ENCODE results near the gene CHCHD6.

Gene CHCHD6

DNA sequence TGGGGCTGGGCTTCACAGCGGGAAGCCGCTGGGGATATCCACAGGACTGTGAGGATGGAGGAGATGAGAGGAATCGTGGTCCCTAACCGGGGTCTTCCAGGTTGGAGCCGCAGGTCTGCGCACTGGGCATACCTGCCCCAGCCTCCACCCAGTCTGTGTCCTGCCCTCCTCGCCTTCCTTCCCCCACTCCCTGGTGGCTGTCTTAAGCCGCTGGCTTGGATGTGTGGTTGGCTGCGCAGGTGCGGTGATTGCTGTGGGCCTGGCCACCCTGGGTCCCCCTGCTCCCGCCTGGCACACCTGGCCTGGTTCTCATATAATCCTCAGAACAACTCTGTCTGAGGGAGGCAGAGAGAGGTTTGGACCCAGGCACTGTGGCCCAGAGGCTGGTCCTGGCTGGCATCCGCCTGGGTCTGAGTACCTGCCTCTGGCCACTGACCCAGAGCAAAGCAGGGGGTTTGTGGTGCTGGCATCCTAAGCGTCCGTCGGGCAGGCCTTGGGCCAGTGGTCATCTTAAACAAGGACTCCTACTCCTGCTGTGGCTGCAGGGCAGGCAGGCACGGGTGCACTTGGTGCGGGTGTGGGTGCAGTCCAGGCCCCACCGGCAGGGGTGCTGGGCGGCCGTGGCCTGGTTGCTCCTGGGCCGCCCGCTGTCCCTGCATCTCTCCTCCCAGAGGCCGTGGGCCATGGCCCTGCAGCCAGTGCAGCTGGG is 297.6 kb downstream of the CHCHD6 start:
- no peak overlapping the region for H3K27ac ChIP-seq
- TF ChIP-seq, protein P1, sequence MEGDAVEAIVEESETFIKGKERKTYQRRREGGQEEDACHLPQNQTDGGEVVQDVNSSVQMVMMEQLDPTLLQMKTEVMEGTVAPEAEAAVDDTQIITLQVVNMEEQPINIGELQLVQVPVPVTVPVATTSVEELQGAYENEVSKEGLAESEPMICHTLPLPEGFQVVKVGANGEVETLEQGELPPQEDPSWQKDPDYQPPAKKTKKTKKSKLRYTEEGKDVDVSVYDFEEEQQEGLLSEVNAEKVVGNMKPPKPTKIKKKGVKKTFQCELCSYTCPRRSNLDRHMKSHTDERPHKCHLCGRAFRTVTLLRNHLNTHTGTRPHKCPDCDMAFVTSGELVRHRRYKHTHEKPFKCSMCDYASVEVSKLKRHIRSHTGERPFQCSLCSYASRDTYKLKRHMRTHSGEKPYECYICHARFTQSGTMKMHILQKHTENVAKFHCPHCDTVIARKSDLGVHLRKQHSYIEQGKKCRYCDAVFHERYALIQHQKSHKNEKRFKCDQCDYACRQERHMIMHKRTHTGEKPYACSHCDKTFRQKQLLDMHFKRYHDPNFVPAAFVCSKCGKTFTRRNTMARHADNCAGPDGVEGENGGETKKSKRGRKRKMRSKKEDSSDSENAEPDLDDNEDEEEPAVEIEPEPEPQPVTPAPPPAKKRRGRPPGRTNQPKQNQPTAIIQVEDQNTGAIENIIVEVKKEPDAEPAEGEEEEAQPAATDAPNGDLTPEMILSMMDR (IDR thresholded peaks at IDR 0.05): no peak
- TF ChIP-seq ZFX (IDR thresholded peaks at IDR 0.05; ENCODE audit: borderline replicate concordance): no peak

GRCh38 chr3:127002195-127003174 is 298.4 kb downstream of the CHCHD6 start:
- TF ChIP-seq, protein P1 (IDR thresholded peaks at IDR 0.05): no peak
- no peak for TF ChIP-seq ZFX (IDR thresholded peaks at IDR 0.05; ENCODE audit: borderline replicate concordance)

GRCh38 chr3:127003175-127003555 is 299.1 kb downstream of the CHCHD6 start:
- no peak overlapping the region for H3K27ac ChIP-seq
- TF ChIP-seq, protein P1 (IDR thresholded peaks at IDR 0.05): no peak
- TF ChIP-seq ZFX (IDR thresholded peaks at IDR 0.05; ENCODE audit: borderline replicate concordance): no peak

More at GRCh38 chr3:127002195-127003174, 298.4 kb downstream of the CHCHD6 start:
- no peak overlapping the region for H3K27ac ChIP-seq

GRCh38 chr3:127003601-127004280 is 299.7 kb downstream of the CHCHD6 start:
- no peak overlapping the region for H3K27ac ChIP-seq
- TF ChIP-seq ZFX (IDR thresholded peaks at IDR 0.05; ENCODE audit: borderline replicate concordance): no peak
- TF ChIP-seq, protein P1 (IDR thresholded peaks at IDR 0.05): no peak

DNA sequence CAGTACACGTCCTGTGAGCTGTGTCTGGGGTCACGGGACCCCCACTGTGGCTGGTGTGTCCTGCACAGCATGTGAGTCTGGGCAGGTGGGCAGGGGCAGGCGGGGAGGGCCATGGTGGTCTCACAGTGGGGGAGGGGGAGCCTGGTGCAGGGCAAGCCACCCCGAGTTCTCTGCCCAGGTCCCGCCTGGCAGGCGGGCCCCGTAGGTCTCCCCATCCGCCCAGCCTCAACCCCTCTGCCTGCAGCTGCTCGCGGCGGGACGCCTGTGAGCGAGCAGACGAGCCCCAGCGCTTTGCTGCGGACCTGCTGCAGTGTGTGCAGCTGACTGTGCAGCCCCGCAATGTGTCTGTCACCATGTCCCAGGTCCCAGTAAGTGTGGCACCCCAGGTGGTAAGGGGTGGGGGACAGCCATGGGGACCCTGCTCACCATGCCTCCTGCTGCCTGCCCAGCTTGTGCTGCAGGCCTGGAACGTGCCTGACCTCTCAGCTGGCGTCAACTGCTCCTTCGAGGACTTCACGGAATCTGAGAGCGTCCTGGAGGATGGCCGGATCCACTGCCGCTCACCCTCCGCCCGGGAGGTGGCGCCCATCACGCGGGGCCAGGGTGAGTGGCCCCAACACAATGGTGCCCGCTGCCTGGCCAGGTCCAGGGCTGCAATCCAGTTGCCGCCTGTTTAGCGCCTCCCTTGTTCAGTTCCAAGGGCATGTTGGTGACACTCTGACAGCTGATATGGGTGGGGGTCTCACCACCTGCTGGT is 300.8 kb downstream of the CHCHD6 start:
- no peak for TF ChIP-seq ZFX (IDR thresholded peaks at IDR 0.05; ENCODE audit: borderline replicate concordance)
- TF ChIP-seq, protein P1 (IDR thresholded peaks at IDR 0.05): no peak
- H3K27ac ChIP-seq: no peak overlapping the region

DNA sequence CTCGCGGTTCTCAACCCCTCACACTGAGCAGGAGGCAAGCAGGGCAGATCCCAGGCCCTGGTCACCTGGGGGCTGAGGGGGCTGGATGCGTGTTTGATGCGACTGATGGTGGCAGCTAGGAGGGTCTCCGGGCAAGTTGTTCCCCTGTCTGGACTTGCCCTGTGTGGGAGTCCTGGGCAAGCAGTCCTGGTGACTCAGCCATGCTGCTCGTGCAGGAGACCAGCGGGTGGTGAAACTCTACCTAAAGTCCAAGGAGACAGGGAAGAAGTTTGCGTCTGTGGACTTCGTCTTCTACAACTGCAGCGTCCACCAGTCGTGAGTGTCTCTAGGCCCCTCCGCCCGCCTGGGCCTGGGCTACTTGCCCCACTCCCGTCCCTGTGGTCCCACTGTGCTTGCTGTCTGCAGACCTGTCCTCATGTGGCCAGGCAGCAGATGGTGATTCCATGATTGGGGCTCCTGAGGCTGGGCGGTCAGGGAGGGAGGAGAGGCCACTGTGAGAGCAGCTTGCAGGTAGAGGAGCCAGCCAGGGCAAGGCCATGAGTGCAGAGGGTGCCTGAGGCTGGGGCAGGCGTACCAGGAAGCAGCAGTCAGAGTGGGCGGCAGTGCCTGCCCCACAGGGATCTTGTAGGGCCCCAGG is 301.9 kb downstream of the CHCHD6 start:
- TF ChIP-seq, protein P1 (IDR thresholded peaks at IDR 0.05): no peak
- no peak for TF ChIP-seq ZFX (IDR thresholded peaks at IDR 0.05; ENCODE audit: borderline replicate concordance)
- no peak overlapping the region for H3K27ac ChIP-seq
